Measurements from ENCODE around the gene SPECC1L. TPM values are rescaled to one million over a fixed set of nuclear protein-coding genes. Genes with fewer than 3 reads are reported as not detected.

The SPECC1L gene
- total RNA-seq, 1 donor from 2014 or later = 25.0 TPM

DNA sequence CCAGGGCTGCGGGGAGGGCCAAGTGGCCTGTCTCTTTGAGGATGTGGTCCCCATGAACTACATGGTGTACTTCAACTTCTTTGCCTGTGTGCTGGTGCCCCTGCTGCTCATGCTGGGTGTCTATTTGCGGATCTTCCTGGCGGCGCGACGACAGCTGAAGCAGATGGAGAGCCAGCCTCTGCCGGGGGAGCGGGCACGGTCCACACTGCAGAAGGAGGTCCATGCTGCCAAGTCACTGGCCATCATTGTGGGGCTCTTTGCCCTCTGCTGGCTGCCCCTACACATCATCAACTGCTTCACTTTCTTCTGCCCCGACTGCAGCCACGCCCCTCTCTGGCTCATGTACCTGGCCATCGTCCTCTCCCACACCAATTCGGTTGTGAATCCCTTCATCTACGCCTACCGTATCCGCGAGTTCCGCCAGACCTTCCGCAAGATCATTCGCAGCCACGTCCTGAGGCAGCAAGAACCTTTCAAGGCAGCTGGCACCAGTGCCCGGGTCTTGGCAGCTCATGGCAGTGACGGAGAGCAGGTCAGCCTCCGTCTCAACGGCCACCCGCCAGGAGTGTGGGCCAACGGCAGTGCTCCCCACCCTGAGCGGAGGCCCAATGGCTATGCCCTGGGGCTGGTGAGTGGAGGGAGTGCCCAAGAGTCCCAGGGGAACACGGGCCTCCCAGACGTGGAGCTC is 170.2 kb downstream of the SPECC1L start:
- Histone ChIP-seq H3K36me3 (ENCODE audit: control insufficient read depth, insufficient read depth, low read length) (no peaks in the 10 kb centered on the region), H3K4me3 (ENCODE audit: low read depth, low read length) (no peak overlapping the region), H3K27me3 (ENCODE audit: control insufficient read depth, insufficient read depth, low read length) (peaks cover 2% of the 10 kb centered on the region)
- FAIRE-seq = no peak
- TF ChIP-seq CTCF (IDR thresholded peaks at IDR 0.05; ENCODE audit: insufficient read depth, low read length, severe bottlenecking) = no peak
- no peak for DNase-seq (ENCODE audit: low read depth)

DNA sequence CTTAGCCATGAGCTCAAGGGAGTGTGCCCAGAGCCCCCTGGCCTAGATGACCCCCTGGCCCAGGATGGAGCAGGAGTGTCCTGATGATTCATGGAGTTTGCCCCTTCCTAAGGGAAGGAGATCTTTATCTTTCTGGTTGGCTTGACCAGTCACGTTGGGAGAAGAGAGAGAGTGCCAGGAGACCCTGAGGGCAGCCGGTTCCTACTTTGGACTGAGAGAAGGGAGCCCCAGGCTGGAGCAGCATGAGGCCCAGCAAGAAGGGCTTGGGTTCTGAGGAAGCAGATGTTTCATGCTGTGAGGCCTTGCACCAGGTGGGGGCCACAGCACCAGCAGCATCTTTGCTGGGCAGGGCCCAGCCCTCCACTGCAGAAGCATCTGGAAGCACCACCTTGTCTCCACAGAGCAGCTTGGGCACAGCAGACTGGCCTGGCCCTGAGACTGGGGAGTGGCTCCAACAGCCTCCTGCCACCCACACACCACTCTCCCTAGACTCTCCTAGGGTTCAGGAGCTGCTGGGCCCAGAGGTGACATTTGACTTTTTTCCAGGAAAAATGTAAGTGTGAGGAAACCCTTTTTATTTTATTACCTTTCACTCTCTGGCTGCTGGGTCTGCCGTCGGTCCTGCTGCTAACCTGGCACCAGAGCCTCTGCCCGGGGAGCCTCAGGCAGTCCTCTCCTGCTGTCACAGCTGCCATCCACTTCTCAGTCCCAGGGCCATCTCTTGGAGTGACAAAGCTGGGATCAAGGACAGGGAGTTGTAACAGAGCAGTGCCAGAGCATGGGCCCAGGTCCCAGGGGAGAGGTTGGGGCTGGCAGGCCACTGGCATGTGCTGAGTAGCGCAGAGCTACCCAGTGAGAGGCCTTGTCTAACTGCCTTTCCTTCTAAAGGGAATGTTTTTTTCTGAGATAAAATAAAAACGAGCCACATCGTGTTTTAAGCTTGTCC is 171.0 kb downstream of the SPECC1L start:
- Histone ChIP-seq H3K27me3 (ENCODE audit: control insufficient read depth, insufficient read depth, low read length) (peaks cover 7% of the 10 kb centered on the region), H3K36me3 (ENCODE audit: control insufficient read depth, insufficient read depth, low read length) (no peaks in the 10 kb centered on the region), H3K4me3 (ENCODE audit: low read depth, low read length) (no peak overlapping the region)
- TF ChIP-seq CTCF (IDR thresholded peaks at IDR 0.05; ENCODE audit: insufficient read depth, low read length, severe bottlenecking) = no peak
- FAIRE-seq = no peak
- no peak for DNase-seq (ENCODE audit: low read depth)

DNA sequence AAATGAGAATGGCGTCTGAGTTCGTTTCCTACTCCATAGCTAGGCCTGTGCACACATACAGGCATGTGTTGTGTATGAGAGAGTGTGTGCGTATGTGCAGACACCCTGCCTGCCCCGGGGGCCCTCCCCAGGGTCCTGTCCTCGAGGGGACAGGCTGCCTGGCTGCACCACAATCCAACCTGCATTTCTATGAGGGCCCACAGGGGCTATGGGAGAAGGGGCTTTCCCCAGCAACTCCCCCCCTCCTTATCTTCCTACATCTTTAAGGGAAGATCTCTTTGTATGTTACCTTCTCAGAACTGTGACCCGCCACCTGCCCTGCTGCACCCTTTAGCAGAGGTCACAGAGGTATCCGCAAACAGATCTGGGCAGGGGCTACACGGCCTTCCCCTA is 171.7 kb downstream of the SPECC1L start:
- H3K36me3 ChIP-seq (ENCODE audit: control insufficient read depth, insufficient read depth, low read length) = no peaks in the 10 kb centered on the region
- TF ChIP-seq CTCF (IDR thresholded peaks at IDR 0.05; ENCODE audit: insufficient read depth, low read length, severe bottlenecking) = no peak
- H3K27me3 ChIP-seq (ENCODE audit: control insufficient read depth, insufficient read depth, low read length) = peaks cover 7% of the 10 kb centered on the region
- H3K4me3 ChIP-seq (ENCODE audit: low read depth, low read length) = no peak overlapping the region
- FAIRE-seq (no peak), DNase-seq (ENCODE audit: low read depth) (no peak)

DNA sequence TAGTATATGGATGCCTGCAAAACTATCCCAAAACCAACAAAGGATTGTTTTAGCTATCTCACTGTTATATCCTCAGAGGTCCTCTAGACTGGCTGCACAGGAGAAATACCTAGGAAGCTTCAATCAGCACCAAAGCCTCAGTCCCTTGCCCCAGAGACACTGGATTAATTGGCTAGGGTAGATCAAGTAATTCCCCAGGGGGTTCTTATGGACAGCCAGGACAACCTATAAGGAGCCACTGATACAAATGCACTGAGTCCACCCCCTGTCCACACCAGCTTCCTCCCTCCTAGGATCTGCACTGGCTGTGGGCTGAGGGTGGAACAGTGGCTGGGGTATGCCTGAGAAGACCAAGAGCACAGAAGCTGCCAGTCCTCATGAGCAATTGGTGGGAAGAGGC is 173.0 kb downstream of the SPECC1L start:
- no peak for TF ChIP-seq CTCF (IDR thresholded peaks at IDR 0.05; ENCODE audit: insufficient read depth, low read length, severe bottlenecking)
- Histone ChIP-seq H3K36me3 (ENCODE audit: control insufficient read depth, insufficient read depth, low read length) (no peaks in the 10 kb centered on the region), H3K4me3 (ENCODE audit: low read depth, low read length) (no peak overlapping the region), H3K27me3 (ENCODE audit: control insufficient read depth, insufficient read depth, low read length) (peaks cover 7% of the 10 kb centered on the region)
- FAIRE-seq (no peak), DNase-seq (ENCODE audit: low read depth) (no peak)

- Histone ChIP-seq H3K36me3 (ENCODE audit: control insufficient read depth, insufficient read depth, low read length) (no peaks in the 10 kb centered on the region), H3K4me3 (ENCODE audit: low read depth, low read length) (no peak overlapping the region), H3K27me3 (ENCODE audit: control insufficient read depth, insufficient read depth, low read length) (peaks cover 7% of the 10 kb centered on the region)
- DNase-seq (ENCODE audit: low read depth) = no peak
- TF ChIP-seq CTCF (IDR thresholded peaks at IDR 0.05; ENCODE audit: insufficient read depth, low read length, severe bottlenecking) = no peak
- FAIRE-seq = no peak
Measured at GRCh38 chr22:24444251-24444650, 173.6 kb downstream of the SPECC1L start.

All from bronchial epithelial cell (primary cell).